K562 (cell line): ENCODE results near the gene RAB11FIP2. TPM values are rescaled to one million over a fixed set of nuclear protein-coding genes. Genes with fewer than 3 reads are reported as not detected.

ENCODE experiments used
- ATAC-seq: fragments of 200-7000 bp; cut with Tn5 transposase; 3 replicates; pipeline ENCODE4 v1.9.1; 2020; ENCODE audit warnings: moderate library complexity
- BruUV-seq: library from RNA; stranded (reverse); fragments of 400-500 nt; replicated peaks from 2 replicates; lab custom pipeline; 2021; lab: Mats Ljungman, UMichigan
- CTCF ChIA-PET: fragments of 300-600 bp; formaldehyde crosslinking; extraction: SDS; loops from one replicate; lab custom pipeline; 2021; ENCODE audit warnings: low intra/inter-chr PET ratio; lab: Yijun Ruan, JAX
- POLR2A ChIA-PET: fragments of 300-600, 350-650 bp; sonication (Branson Sonifier 250); formaldehyde crosslinking; extraction: SDS; loops from one replicate; lab custom pipeline; 2021; ENCODE audit warnings: antibody characterized with exemption, inconsistent platforms; lab: Yijun Ruan, JAX
- DNase-seq, 4 experiments: peaks; one replicate each; pipeline versions ENCODE4 v3.0.0 to v3.0.0-alpha.2; 2011 to 2018; ENCODE audit warnings: low spot score in 3 of 4, mixed read lengths in 3 of 4; ENCODE audit errors: extremely low read depth in 1 of 4
- FAIRE-seq: peaks from 2 replicates; lab custom pipeline; 2011; peaks lifted over from hg19 to GRCh38; lab: Jason Lieb, UNC
- H2AFZ ChIP-seq: 2 replicates; pipeline ENCODE4 v1.6.0; 2011; ENCODE audit warnings: low read depth, low read length, control low read depth, inconsistent platforms
- H3K27ac ChIP-seq: fragments of 200-600 bp; 3 replicates; pipeline ENCODE4 v1.8.0; 2011; ENCODE audit warnings: low read depth, mild to moderate bottlenecking, control low read depth, inconsistent platforms, low read length, moderate library complexity, mixed read lengths; ENCODE audit errors: extremely low read depth
- H3K27me3 ChIP-seq, 2 experiments: fragments of 300-600 bp in 1 of 2; 2 replicates in 1 of 2; 3 replicates in 1 of 2; pipeline versions ENCODE4 v1.6.0 to v1.8.0; 2011; ENCODE audit warnings: inconsistent platforms in 2 of 2, low read length in 2 of 2, mild to moderate bottlenecking in 1 of 2, mixed read lengths in 1 of 2, moderate library complexity in 1 of 2; ENCODE audit not compliant: control insufficient read depth in 2 of 2, insufficient read depth in 2 of 2
- H3K36me3 ChIP-seq: fragments of 300-600 bp; 3 replicates; pipeline ENCODE4 v1.8.0; 2011; ENCODE audit warnings: mild to moderate bottlenecking, low read length, inconsistent platforms; ENCODE audit not compliant: control insufficient read depth, insufficient read depth
- H3K4me1 ChIP-seq, 2 experiments: fragments of 200-600 bp in 1 of 2; replicated peaks in 1 of 2; 2 replicates in 1 of 2; 3 replicates in 1 of 2; pipeline versions ENCODE4 v1.5.1 to v1.8.0; 2011; ENCODE audit warnings: inconsistent platforms in 2 of 2, low read length in 2 of 2, mild to moderate bottlenecking in 1 of 2, mixed read lengths in 1 of 2, moderate library complexity in 1 of 2; ENCODE audit not compliant: control insufficient read depth in 2 of 2, insufficient read depth in 2 of 2
- H3K4me2 ChIP-seq: 2 replicates; pipeline ENCODE4 v1.6.1; 2011; ENCODE audit warnings: low read length, control low read depth, inconsistent platforms, mixed read lengths; ENCODE audit not compliant: insufficient read depth
- H3K4me3 ChIP-seq: fragments of 200-600 bp; sonication (generic), shearing (Covaris generic); 2 replicates; pipeline ENCODE4 v1.5.1; 2016; ENCODE audit warnings: control low read depth, inconsistent platforms
- H3K79me2 ChIP-seq: fragments of 200-600 bp; 3 replicates; pipeline ENCODE4 v1.8.0; 2011; ENCODE audit warnings: low read length, inconsistent platforms; ENCODE audit not compliant: control insufficient read depth, insufficient read depth
- H3K9ac ChIP-seq, 2 experiments: 2 replicates each; pipeline versions ENCODE4 v1.6.0 to v1.6.1; 2011; ENCODE audit warnings: low read depth in 2 of 2, low read length in 2 of 2, control low read depth in 1 of 2, inconsistent platforms in 1 of 2, mild to moderate bottlenecking in 1 of 2, mixed read lengths in 1 of 2; ENCODE audit not compliant: insufficient read depth in 1 of 2
- H3K9me1 ChIP-seq: one replicate; pipeline ENCODE4 v1.6.0; 2011; ENCODE audit warnings: inconsistent platforms, mild to moderate bottlenecking, low read length, moderate library complexity; ENCODE audit not compliant: control insufficient read depth, insufficient read depth
- H3K9me3 ChIP-seq: replicated peaks from 2 replicates; pipeline ENCODE4 v1.5.1; 2011; ENCODE audit warnings: low read depth, low read length, inconsistent platforms; ENCODE audit not compliant: control insufficient read depth, insufficient read depth
- H4K20me1 ChIP-seq: replicated peaks from 2 replicates; pipeline ENCODE4 v1.6.1; 2011; ENCODE audit warnings: low read length, inconsistent platforms, mixed read lengths; ENCODE audit not compliant: control insufficient read depth, insufficient read depth
- FOXP4 ChIP-seq: sonication (generic); formaldehyde crosslinking; IDR thresholded peaks from 2 replicates; pipeline ENCODE4 v1.8.0; 2022; ENCODE audit warnings: mild to moderate bottlenecking, missing genetic modification reagents, borderline replicate concordance
- HDAC6 ChIP-seq: IDR thresholded peaks from 2 replicates; pipeline ENCODE4 v1.6.1; 2012; ENCODE audit warnings: low read depth, mild to moderate bottlenecking, control low read depth, inconsistent platforms, low read length, moderate library complexity
- KLF13 ChIP-seq: fragments of 450-650 bp; IDR thresholded peaks from 2 replicates; pipeline ENCODE4 v1.6.1; 2016; ENCODE audit warnings: missing genetic modification characterization, low read depth, mild to moderate bottlenecking, missing compliant biosample characterization, moderate library complexity, borderline replicate concordance
- MAFG ChIP-seq: fragments of 450-650 bp; conservative IDR thresholded peaks from 2 replicates; pipeline ENCODE4 v1.6.1; 2016; ENCODE audit warnings: missing genetic modification characterization, missing compliant biosample characterization
- MBD1 ChIP-seq: fragments of 250-450 bp; sonication (Bioruptor Pico); IDR thresholded peaks from 2 replicates; pipeline ENCODE4 v1.8.0; 2022; ENCODE audit warnings: inconsistent platforms
- MTA2 ChIP-seq: fragments of 450-650 bp; IDR thresholded peaks from 2 replicates; pipeline ENCODE4 v1.6.1; 2016; ENCODE audit warnings: low read depth
- MXI1 ChIP-seq: IDR thresholded peaks from 2 replicates; pipeline ENCODE4 v1.6.1; 2011; ENCODE audit warnings: low read depth, mild to moderate bottlenecking, improper control_type of control experiment, low read length
- PTBP1 ChIP-seq: fragments of 200-400 bp; formaldehyde crosslinking; IDR thresholded peaks from 2 replicates; pipeline ENCODE4 v1.6.1; 2017; ENCODE audit warnings: low read depth, low read length
- RBM17 ChIP-seq: fragments of 200-400 bp; formaldehyde crosslinking; IDR thresholded peaks from 2 replicates; pipeline ENCODE4 v1.6.1; 2017; ENCODE audit warnings: low read depth, mild to moderate bottlenecking, low read length, borderline replicate concordance
- TSC22D4 ChIP-seq: fragments of 450-650 bp; IDR thresholded peaks from 2 replicates; pipeline ENCODE4 v1.6.1; 2016; ENCODE audit warnings: missing genetic modification characterization, missing biosample characterization, control low read depth
- ZNF133 ChIP-seq: fragments of 250-450 bp; sonication (Bioruptor Pico); IDR thresholded peaks from 2 replicates; pipeline ENCODE4 v1.4.0; 2020; ENCODE audit warnings: mild to moderate bottlenecking
- ZNF212 ChIP-seq: fragments of 450-650 bp; formaldehyde crosslinking; IDR thresholded peaks from 2 replicates; pipeline ENCODE4 v1.4.0; 2020; ENCODE audit warnings: mild to moderate bottlenecking
- ZNF57 ChIP-seq: fragments of 450-650 bp; formaldehyde crosslinking; IDR thresholded peaks from 2 replicates; pipeline ENCODE4 v1.4.0; 2020; ENCODE audit warnings: mild to moderate bottlenecking, moderate library complexity
- ZNF76 ChIP-seq: fragments of 250-450 bp; sonication (Bioruptor Pico); IDR thresholded peaks from 2 replicates; pipeline ENCODE4 v1.4.0; 2020; ENCODE audit warnings: mild to moderate bottlenecking, moderate library complexity, borderline replicate concordance
- WGBS: fragments of 100-300 bp; shearing (Covaris generic); methylation state at CpG from one replicate; pipeline ENCODE4 v1.1.6; 2016; ENCODE audit warnings: low coverage, mixed read lengths; ENCODE audit not compliant: insufficient coverage; ENCODE audit errors: missing lambda C conversion rate; 5-methylcytosine and 5-hydroxymethylcytosine counted together
- in situ Hi-C: fragments of 300-500 bp; cut with MboI; formaldehyde crosslinking; loops from 4 replicates; pipeline ENCODE4 v1.15.0; 2018; ENCODE audit warnings: inconsistent platforms, mixed read lengths
- intact Hi-C: fragments of 100-400 bp; cut with micrococcal nuclease; formaldehyde crosslinking; loops from 2 replicates; pipeline ENCODE4 v1.14.2; 2022
- polyA plus RNA-seq, 8 experiments: library from polyadenylated mRNA; depleted of rRNA in 4 of 8; stranded (reverse) in 5 of 8; unstranded in 3 of 8; fragments of >200 nt; fragmentation: Nextera tagmentation in 2 of 8; fragmentation: Illumina TruSeq in 1 of 8; extraction: Ambion mirVana in 2 of 8; extraction: Trizol in 1 of 8; gene quantifications; 2 replicates each; pipeline versions ENCODE4 v1.2.1 to v1.2.3, GENCODE V29; 2011 to 2014; ENCODE audit warnings: inconsistent platforms in 1 of 8, missing spikeins in 1 of 8
- total RNA-seq, 7 experiments: library from RNA; depleted of rRNA in 6 of 7; stranded (reverse); fragments of >200 nt in 6 of 7; fragmentation: Illumina TruSeq in 2 of 7; extraction: Trizol in 2 of 7; gene quantifications; 2 replicates each; pipeline versions ENCODE4 v1.2.1 to v1.2.3, GENCODE V29; 2011 to 2021; ENCODE audit warnings: low replicate concordance in 1 of 7
- TF ChIP-seq, protein P1 (sequence below): fragments of 250-450 bp; sonication (Bioruptor Pico); IDR thresholded peaks from 2 replicates; pipeline ENCODE4 v1.5.0; 2020; ENCODE audit warnings: mild to moderate bottlenecking, borderline replicate concordance

Gene RAB11FIP2
- total and polyA plus RNA-seq, 9 of the 15 experiments (the other 6 are each of a cell fraction or from before 2014, with no cell fraction given): 3.0 to 10.6 (median 3.9) TPM

- no peak overlapping the region for H3K9ac ChIP-seq
- H4K20me1 ChIP-seq: no peaks in the 10 kb centered on the region
- BruUV-seq: no TSS peak
- in situ Hi-C loops: no loop called here
- CTCF ChIA-PET: no interaction called here
- no peak overlapping the region for H2AFZ ChIP-seq
- WGBS: 22% methylated on average over 2 of the region's 3 CpGs
- H3K79me2 ChIP-seq: no peaks in the 10 kb centered on the region
- POLR2A ChIA-PET: no interaction called here
- H3K27ac ChIP-seq: no peak overlapping the region
- ATAC-seq (no peak), FAIRE-seq (no peak), DNase-seq (no peak)
- no peaks in the 10 kb centered on the region for H3K4me1 ChIP-seq
- no peak overlapping the region for H3K4me3 ChIP-seq
- H3K9me1 ChIP-seq: no peaks in the 10 kb centered on the region
- TF ChIP-seq ZNF57 (CRISPR knock-in tag) (no peak), ZNF133 (CRISPR knock-in tag) (no peak), ZNF212 (CRISPR knock-in tag) (no peak), KLF13 (tag) (no peak), FOXP4 (no peak), RBM17 (no peak), MBD1 (CRISPR knock-in tag) (no peak), MXI1 (no peak), PTBP1 (no peak), MAFG (tag) (no peak), ZNF76 (no peak), HDAC6 (no peak), MTA2 (no peak), TSC22D4 (tag) (no peak)
- TF ChIP-seq, protein P1, sequence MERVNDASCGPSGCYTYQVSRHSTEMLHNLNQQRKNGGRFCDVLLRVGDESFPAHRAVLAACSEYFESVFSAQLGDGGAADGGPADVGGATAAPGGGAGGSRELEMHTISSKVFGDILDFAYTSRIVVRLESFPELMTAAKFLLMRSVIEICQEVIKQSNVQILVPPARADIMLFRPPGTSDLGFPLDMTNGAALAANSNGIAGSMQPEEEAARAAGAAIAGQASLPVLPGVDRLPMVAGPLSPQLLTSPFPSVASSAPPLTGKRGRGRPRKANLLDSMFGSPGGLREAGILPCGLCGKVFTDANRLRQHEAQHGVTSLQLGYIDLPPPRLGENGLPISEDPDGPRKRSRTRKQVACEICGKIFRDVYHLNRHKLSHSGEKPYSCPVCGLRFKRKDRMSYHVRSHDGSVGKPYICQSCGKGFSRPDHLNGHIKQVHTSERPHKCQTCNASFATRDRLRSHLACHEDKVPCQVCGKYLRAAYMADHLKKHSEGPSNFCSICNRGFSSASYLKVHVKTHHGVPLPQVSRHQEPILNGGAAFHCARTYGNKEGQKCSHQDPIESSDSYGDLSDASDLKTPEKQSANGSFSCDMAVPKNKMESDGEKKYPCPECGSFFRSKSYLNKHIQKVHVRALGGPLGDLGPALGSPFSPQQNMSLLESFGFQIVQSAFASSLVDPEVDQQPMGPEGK (CRISPR knock-in tag): no peak
- H3K36me3 ChIP-seq: no peaks in the 10 kb centered on the region
- H3K4me2 ChIP-seq: no peak overlapping the region
- H3K9me3 ChIP-seq: no peaks in the 10 kb centered on the region
- H3K27me3 ChIP-seq: no peaks in the 10 kb centered on the region
- intact Hi-C loops: no loop called here
These were observed 57.9 kb downstream of the RAB11FIP2 start for GRCh38 chr10:117988814-117989213.
